ENCODE measurements around the gene CNTNAP2. TPM values are rescaled to one million over a fixed set of nuclear protein-coding genes. Genes with fewer than 3 reads are reported as not detected.
A peak's percentile ranks its signal among the peaks of the same experiment; 100 is the strongest.

CNTNAP2 gene
- total RNA-seq, 1 experiment from 2014 or later = 64.5 TPM

GRCh38 chr7:146414937-146415336 is 298.3 kb downstream of the CNTNAP2 start:
- Histone ChIP-seq H3K18ac (ENCODE audit: insufficient read length, low read depth, low read length) (no peak overlapping the region), H3K4ac (ENCODE audit: low read depth, low read length) (no peak overlapping the region), H3K56ac (ENCODE audit: insufficient read length, low read depth, low read length) (no peak overlapping the region), H3K4me2 (ENCODE audit: insufficient read depth, insufficient read length, low read length) (no peak overlapping the region), H4K20me1 (ENCODE audit: control insufficient read depth, insufficient read depth, insufficient read length) (no peaks in the 10 kb centered on the region), H3K9ac (ENCODE audit: extremely low read depth, insufficient read length, low read length) (no peak overlapping the region), H2BK120ac (ENCODE audit: low read depth, low read length, poor library complexity, severe bottlenecking) (no peak overlapping the region), H2BK12ac (ENCODE audit: insufficient read length, low read depth, low read length) (peak overlapping the region; percentile 82), H2AK5ac (ENCODE audit: insufficient read length, low read length) (no peak overlapping the region), H3K79me2 (ENCODE audit: insufficient read depth, low read length) (no peaks in the 10 kb centered on the region), H2BK15ac (ENCODE audit: low read depth, low read length) (no peak overlapping the region), H3K23me2 (ENCODE audit: insufficient read length, low read depth, low read length, poor library complexity, severe bottlenecking) (no peaks in the 10 kb centered on the region), H3K9me3 (ENCODE audit: control insufficient read depth, low read depth, low read length) (no peaks in the 10 kb centered on the region), H3K79me1 (ENCODE audit: insufficient read depth, low read depth, low read length, poor library complexity, severe bottlenecking) (no peaks in the 10 kb centered on the region), H2BK20ac (ENCODE audit: low read depth, low read length, poor library complexity, severe bottlenecking) (no peak overlapping the region), H3K27ac (ENCODE audit: insufficient read length, low read depth, low read length) (peak overlapping the region; percentile 71), H3K4me1 (ENCODE audit: insufficient read depth, low read length) (peaks cover 9% of the 10 kb centered on the region; the same call in 1 of the 2 replicates), H4K5ac (ENCODE audit: insufficient read length, low read depth, low read length) (peak overlapping the region; percentile 72), H4K8ac (replicated peaks; ENCODE audit: insufficient read length, low read depth, low read length) (no peak overlapping the region), H2BK5ac (ENCODE audit: insufficient read length, low read length) (no peak overlapping the region), H2AFZ (ENCODE audit: low read length) (no peak overlapping the region), H4K91ac (ENCODE audit: insufficient read length, low read depth, low read length) (no peak overlapping the region), H3K27me3 (ENCODE audit: insufficient read depth, low read length) (no peaks in the 10 kb centered on the region), H3T11ph (ENCODE audit: low read length) (no peak overlapping the region), H3K14ac (ENCODE audit: insufficient read depth, low read length) (peak overlapping the region; percentile 80; the same call in 1 of the 2 replicates), H3K23ac (ENCODE audit: insufficient read length, low read depth, low read length) (no peak overlapping the region)
- H3K27ac Mint-ChIP-seq = peak overlapping the region; percentile 19 to 92 (median 70); a peak in 3 of 7 replicates
- no peaks in the 10 kb centered on the region for H3K27me3 Mint-ChIP-seq (ENCODE audit: low read depth)
- peaks cover 37 to 38% of the 10 kb centered on the region in 2 experiments for H3K4me1 Mint-ChIP-seq
- no peak for TF ChIP-seq CTCF (conservative IDR thresholded peaks at IDR 0.05)
- no peaks in the 10 kb centered on the region; a peak in 1 of 7 replicates for H3K36me3 Mint-ChIP-seq (ENCODE audit: insufficient read depth in 1 of 3, low read depth in 3 of 3)
- no peak overlapping the region for H3K4me3 Mint-ChIP-seq
- no peaks in the 10 kb centered on the region for H3K9me3 Mint-ChIP-seq
- WGBS (ENCODE audit: extremely low coverage, insufficient read length, low lambda C conversion rate) = no CpG with 5 or more reads among the region's 2 CpGs
- no peak for DNase-seq
